Hepatic stellate cell (primary cell): ENCODE measurements around the gene LRP4.

ENCODE experiments used
- DNase-seq: peaks from one replicate; pipeline ENCODE4 v3.0.0; 2011; ENCODE audit warnings: low spot score

Gene LRP4

GRCh38 chr11:46892838-46893237 is 25.5 kb downstream of the LRP4 start:
- DNase-seq = no peak

- DNase-seq = no peak
Measured at GRCh38 chr11:46892109-46892508, 26.2 kb downstream of the LRP4 start.

GRCh38 chr11:46890665-46891064 is 27.7 kb downstream of the LRP4 start:
- no peak for DNase-seq

- DNase-seq = peak; percentile 74
Measured at GRCh38 chr11:46889689-46890475, 28.5 kb downstream of the LRP4 start.

- DNase-seq = no peak
Measured at GRCh38 chr11:46889251-46889650, 29.1 kb downstream of the LRP4 start.

- DNase-seq = no peak
Measured at GRCh38 chr11:46888636-46889035, 29.7 kb downstream of the LRP4 start.

GRCh38 chr11:46886211-46886610 is 32.1 kb downstream of the LRP4 start:
- DNase-seq = no peak

- DNase-seq = no peak
Measured at GRCh38 chr11:46879056-46879585, 39.2 kb downstream of the LRP4 start.

- no peak for DNase-seq
Measured at GRCh38 chr11:46877580-46877979, 40.8 kb downstream of the LRP4 start.

- no peak for DNase-seq
Measured at GRCh38 chr11:46876471-46876870, 41.9 kb downstream of the LRP4 start.

- no peak for DNase-seq
Measured at GRCh38 chr11:46874586-46874985, 43.8 kb downstream of the LRP4 start.

GRCh38 chr11:46868912-46869311 is 49.4 kb downstream of the LRP4 start:
- no peak for DNase-seq

GRCh38 chr11:46865340-46865739 is 53.0 kb downstream of the LRP4 start:
- DNase-seq = peak; percentile 73

GRCh38 chr11:46860218-46860617 is 58.1 kb downstream of the LRP4 start:
- no peak for DNase-seq

GRCh38 chr11:46858920-46859546 is 59.3 kb downstream of the LRP4 start:
- DNase-seq = no peak

GRCh38 chr11:46857666-46858065 is 60.7 kb downstream of the LRP4 start:
- no peak for DNase-seq

GRCh38 chr11:46856605-46857343 is 61.6 kb downstream of the LRP4 start:
- DNase-seq = no peak

- DNase-seq = no peak
Measured at GRCh38 chr11:46855863-46856262, 62.5 kb downstream of the LRP4 start.

GRCh38 chr11:46855167-46855566 is 63.2 kb downstream of the LRP4 start:
- DNase-seq = peak; percentile 28

GRCh38 chr11:46850829-46851380 is 67.4 kb downstream of the LRP4 start:
- no peak for DNase-seq

- no peak for DNase-seq
Measured at GRCh38 chr11:46849631-46850030, 68.7 kb downstream of the LRP4 start.

GRCh38 chr11:46846510-46846830 is 71.9 kb downstream of the LRP4 start:
- DNase-seq = no peak
